ACHN (cell line): ENCODE measurements around the gene LONP2.
"Not testable (repeated sequence)": the region's sequence is repeated elsewhere in the genome, so short reads cannot be mapped to it uniquely, and the experiment has no call there.

ENCODE experiments used
- DNase-seq: peaks from one replicate; pipeline ENCODE4 v3.0.0-alpha.2; 2015
- in situ Hi-C: cut with HindIII; loops from 2 replicates; pipeline ENCODE4 v1.10.0; 2017; ENCODE audit warnings: low sequenced_read_pairs, low pct_ligation_motif_present, low pct_unique_long_range_greater_than_20kb

The LONP2 gene

DNA sequence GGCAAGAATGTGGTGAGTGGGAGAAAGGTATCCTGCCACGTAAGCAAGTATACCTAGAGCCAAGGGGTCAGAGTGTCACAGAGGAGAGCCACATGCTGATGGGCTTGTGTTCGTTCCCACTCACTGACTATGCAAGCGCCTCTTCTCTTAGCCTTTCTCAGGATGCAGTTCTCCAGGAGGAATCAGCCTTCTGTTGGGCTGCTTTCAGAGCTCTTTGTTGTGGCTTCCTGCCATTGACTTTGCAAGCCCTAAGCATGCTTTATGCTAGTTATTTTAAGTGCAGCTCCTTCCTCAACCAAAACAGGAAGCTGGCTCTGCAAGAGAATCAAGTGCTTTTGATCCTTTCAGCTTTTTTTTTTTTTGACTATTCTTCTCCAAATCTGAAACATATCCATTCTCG lies 74.5 kb downstream of the LONP2 start:
- in situ Hi-C loops: no loop called here
- no peak for DNase-seq

DNA sequence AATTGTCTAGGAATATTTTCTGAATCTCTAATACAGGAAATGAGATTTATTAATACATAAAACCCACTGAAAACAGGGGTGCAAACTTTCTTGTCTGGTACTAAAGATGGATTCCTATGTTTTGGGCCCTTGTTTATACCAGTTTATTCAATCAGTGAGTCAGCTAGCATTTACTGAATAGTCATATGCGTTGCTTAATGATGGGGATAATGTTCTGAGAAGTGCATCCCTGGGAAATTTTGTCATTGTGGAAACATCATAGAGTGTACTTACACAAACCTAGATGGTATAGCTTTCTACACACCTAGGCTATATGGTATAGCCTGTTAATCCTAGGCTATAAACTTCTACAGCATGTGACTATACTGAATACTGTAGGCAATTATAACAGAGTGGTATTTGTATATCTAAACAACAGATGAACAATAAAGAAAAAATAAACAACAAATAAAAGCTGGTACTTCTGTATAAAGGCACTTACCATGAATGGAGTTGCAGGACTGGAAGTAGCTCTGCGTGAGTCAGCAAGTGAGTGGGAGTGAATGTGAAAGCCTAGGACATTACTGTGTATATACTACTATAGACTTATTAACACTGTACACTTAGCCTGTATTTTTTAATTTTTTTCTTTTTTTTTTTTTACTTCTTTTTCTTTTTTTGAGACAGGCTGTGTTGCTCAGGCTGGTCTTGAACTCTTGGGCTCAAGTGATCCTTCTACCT lies 77.4 kb downstream of the LONP2 start:
- in situ Hi-C loops: no loop called here
- DNase-seq: no peak

DNA sequence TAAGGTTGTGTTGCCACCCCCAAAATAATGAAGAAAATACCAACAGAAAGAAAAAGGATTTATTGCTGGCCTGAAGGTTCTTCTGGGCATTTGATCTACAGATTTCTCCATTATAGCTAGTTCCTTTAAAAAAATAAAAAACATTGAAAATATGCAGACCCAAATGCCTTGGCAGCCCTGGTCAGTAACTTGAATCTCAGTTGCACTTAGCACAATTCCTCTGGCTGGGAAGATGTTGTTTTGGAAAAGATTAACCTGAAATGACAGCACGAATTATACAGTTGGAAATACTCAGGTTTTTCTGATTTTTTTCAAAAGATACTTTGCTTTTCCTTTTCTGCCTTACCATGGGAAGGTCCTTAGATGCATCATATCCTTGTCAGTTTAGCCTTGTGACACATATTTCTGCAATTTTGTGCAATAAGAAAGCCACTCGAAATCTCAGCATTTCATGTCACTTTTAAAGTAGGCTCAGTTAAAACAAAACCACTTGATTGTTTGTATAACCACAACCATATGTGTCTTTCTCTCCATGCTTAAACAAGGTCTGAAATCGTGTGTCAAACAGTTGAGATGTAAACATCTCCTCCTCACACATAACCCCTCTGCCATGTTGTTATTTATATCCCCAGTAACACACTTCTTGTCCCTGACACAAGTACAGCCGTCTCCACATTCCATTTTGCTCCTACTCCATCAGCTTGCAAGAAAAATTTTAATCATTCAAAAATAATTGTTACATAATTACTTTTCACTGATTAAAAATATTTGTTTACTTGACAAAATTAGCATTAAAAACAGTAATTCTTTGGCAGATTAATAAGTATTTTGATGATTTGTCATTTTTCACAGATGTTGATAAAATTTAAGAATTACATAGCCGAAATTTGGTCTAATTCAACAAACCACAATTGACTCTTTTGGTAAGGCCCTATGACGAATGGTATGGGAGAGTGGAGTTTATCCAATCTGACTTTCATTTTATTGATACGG lies 80.0 kb downstream of the LONP2 start:
- in situ Hi-C loops: no loop called here
- no peak for DNase-seq

DNA sequence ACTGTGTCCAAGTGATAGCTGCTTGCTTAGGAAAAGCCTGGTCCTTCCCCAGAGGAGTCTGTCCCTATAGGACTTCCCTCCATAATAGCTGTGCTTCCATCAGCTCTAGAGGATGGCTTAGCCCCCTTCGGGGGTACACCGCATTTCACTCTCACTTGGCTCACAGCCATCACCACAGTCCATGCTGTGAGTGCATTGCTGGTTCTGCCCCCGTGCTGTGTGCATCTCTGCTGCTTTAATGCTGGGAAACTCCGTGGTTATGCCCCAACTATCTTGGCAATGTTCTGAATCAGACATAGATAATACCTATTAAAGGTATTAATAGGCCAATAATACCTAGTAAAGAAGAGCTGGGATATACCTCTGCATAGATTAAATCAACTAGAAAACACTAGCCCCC lies 82.8 kb downstream of the LONP2 start:
- in situ Hi-C loops: no loop called here
- no peak for DNase-seq

DNA sequence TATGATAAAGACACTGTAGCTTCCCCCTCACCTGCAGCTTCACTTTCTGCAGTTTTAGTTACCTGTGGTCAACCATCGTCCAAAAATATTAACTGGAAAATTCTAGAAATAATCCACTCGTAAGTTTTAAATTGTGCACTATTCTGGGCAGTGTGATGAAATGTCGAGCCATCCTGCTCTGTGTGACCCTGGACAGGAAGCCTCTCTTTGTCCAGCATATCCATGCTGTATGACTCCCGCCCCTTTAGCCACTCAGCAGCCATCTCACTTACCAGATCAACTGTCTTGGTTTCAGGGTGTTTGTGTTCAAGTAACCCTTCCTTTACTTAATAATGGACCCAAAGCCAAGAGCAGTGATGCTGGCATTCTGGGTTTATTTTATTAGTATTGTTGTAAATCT lies 85.0 kb downstream of the LONP2 start:
- in situ Hi-C loops: no loop called here
- no peak for DNase-seq

DNA sequence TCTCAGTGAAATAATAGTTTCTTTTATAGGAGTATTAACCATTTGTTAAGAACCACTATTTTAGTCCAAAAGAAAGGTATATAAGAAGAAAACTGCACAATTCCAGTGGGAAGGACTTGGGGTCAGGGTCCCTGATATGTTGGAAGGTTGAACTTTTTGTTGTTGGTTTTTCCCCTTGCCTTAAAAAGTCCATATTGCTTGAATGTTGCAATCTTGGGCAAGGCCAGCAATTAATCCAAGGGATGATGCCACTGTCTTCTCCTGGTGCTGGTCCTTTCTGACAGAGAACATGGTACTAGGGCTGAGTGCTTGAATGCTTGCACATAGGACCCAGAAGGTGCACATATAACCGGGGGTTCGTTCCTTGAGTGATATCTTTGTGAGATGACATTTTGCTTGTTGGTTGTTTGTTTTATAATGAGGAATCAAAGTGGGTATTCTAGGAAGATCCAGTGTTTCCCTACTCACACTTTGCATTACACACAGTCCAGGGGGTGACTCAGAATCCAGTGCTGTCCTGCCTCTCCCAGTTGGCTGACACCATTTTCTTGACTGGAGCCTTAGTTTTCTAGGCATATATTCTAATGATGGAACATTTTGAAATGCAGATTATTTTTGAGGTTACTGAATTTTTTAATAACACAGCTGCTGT lies 86.2 kb downstream of the LONP2 start:
- in situ Hi-C loops: no loop called here
- no peak for DNase-seq

DNA sequence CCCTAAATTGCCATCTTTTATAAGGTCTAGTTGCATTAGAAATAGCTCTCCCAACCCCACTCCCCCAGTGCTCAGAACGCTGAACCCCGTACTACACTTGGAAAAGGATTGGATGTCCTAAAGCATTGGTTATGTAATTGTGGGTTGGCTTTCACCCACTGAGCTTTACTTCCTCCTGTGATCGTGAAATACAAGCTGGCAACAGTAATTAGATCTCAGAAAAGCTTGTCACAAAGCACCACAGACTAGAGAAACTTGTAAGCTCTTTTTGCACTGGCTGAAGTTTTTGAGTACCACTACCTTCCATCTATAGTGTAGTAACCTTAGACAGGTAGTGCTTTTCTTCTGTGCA lies 86.7 kb downstream of the LONP2 start:
- in situ Hi-C loops: no loop called here

DNA sequence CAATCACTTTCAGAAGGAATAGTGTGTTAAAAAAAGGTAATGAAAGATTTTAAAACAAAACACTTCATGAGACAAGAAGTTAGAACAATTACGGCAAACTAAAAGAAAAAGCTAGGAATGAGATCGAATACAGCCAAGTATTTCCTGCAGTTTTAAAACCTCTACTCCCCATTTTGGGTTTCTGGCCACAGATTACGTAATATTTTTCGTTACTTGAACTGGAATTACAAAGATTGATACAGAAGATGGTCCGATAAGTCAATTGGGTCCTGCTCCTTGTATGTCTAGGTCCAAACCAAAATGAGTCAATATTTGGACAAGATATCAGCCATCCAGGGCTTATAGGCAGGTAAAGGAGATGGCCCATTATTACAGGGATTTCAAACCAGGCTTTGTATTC lies 88.9 kb downstream of the LONP2 start:
- in situ Hi-C loops: no loop called here
- no peak for DNase-seq

More for the DNA sequence above, 86.7 kb downstream of the LONP2 start:
- DNase-seq: no peak

DNA sequence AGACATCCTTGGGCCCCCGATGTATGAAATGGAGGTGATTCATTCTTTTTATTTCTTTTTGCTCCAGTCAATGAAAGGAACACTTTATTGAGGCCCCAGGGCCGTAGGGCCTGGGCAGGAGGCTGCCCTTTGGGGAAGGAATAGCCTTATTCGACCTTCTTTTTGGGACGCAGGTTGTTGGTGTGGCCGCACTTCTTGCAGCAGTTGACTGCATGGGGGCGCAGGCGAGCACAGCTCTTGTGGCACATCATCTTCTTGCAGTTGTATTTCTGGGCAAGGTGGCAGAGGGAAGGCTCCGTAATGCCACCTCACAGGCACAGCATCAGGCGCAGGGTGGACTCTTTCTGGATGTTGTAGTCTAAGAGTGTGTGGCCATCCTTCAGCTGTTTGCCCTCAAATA lies 90.2 kb downstream of the LONP2 start:
- in situ Hi-C loops: no loop called here
- DNase-seq: no peak

DNA sequence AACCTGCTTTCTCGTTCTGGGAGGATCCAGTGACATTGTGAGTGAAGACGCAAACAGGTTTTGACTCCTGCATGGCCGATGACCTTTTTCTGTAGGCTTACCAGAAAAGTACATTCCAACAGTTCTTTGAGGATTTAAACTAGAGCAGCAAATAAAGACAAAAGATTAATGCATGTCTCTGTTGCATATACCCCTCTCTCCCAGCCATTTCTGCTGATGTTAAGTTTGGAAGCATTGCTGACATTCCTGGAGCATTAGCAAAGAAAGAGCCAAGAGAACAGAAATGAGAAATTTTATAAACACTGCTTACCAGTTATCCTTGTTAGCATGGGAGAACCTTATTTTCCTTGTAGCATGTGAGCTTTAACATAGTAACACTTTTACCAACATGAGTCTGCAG lies 91.9 kb downstream of the LONP2 start:
- DNase-seq: no peak
- in situ Hi-C loops: no loop called here

DNA sequence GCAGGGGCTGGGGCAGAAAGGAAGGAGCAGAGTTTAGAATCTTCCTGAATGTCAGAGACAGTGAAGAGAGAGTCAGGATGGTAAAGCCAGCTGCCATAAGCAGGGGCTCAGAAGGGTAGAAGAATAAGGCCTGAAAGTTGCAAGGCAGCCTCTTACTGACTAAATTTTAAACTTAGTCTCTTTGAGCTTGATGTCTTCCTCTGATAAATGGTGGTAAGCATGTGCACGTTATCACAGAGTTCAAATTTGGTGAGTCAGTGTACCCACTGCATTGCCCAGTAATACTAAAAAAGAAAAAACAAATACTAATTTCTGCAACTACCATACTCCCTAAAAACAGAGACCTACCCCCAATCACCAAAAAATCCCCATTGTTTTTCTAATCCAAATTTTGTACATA lies 96.0 kb downstream of the LONP2 start:
- in situ Hi-C loops: no loop called here
- DNase-seq: no peak

DNA sequence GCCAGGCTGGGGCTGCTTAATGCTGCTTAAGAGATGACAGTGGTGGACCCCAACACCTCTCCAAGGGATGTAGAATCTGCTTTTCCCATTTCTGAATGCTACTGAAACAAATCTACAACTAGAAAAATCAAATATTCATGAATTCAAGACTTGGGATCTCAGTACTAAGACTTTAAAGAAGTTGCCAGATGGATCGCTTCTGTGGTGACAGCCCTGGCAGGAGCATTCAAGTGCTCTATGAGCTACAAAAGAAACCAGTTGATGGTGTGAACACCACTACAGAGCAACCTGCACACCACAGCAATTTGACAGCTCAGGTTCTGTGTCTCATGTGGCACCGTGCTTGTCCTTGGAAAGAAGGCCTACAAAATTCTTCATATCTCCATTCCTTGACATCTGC lies 98.5 kb downstream of the LONP2 start:
- in situ Hi-C loops: no loop called here
- no peak for DNase-seq

DNA sequence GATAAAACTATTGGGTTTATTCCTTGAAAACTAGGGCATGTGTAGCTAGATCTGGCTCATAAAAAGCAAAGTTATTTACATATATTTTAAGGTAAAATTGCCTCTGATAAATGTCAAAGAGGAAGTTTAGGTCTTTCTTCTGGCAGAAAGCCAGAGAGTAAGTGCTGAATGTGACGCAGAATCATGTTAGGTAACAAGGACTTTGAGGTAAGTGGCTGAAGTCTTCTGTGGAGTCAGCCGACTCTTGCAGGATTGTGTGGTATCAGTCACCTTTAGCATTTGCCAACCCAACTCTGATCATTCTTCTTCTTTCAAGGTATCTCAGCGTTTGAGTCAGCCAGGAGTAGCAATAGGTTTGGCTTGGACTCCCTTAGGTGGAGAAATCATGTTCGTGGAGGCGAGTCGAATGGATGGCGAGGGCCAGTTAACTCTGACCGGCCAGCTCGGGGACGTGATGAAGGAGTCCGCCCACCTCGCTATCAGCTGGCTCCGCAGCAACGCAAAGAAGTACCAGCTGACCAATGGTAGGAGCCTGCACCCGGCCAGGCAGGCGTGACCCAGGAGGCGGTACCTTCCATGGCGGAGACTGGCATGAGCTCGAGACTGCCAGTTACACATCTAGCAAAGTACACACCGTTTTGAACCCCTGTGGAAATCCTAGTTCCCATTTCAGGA lies 103.2 kb downstream of the LONP2 start:
- in situ Hi-C loops: no loop called here
- no peak for DNase-seq

DNA sequence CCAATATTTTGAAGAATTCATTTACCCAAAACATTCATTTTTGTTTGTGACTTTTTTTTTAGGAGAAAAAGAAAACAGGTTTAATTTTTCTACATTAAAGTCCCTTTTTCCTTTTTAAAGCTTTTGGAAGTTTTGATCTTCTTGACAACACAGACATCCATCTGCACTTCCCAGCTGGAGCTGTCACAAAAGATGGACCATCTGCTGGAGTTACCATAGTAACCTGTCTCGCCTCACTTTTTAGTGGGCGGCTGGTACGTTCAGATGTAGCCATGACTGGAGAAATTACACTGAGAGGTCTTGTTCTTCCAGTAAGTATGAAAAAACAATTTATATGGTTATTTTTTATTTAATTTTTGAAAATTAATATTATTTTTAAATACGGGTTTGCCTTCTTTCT lies 103.9 kb downstream of the LONP2 start:
- in situ Hi-C loops: no loop called here
- no peak for DNase-seq

DNA sequence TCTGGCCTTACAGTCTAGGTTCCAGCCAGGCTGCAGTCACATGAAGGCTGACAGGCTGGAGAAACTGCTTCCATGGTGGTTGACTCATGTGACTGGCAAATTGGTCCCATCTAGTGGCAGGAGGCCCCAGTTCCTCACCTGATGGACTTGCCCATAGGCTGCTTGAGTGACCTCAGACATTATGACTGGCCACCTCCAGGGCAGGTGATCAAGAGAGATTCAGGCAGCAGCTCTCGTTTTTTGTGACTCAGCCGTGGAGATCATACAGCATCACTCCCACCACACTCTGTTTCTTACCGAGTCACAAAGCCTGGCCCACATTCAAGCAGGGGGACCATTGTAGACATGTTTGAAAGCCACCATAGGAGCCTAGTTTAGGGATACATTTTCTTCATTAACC lies 106.6 kb downstream of the LONP2 start:
- in situ Hi-C loops: no loop called here
- DNase-seq: no peak

DNA sequence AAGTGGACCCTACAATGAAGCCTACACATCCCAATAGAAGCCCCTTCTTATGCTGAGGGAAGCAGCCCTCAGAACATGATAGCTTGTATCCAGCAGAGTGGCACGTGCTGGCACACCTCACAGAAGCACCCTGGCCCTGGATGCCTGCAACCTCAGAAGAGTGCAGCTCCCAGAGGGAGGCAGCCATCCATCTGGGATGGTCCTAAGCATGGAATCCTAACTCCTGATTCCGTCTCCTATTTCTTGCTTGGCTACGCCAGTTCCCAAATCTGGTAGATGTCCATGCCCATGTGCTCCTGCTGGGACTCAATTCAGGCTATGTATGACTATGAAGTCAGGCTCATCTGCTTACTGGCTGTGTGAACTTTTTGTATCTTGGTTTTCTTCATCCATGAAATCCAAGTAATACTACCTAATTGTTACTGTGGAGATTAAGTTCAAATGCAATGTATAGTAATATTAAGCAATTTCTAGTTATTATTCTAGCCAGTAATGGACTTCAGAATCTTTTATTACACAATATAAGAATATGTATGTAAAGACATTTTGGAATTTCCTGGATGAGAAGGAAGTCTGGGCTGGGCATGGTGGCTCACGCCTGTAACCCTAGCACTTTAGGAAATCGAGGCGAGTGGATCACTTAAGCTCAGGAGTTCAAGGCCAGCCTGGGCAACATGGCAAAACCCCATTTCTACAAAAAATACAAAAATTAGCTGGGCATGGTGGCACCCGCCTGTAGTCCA lies 108.7 kb downstream of the LONP2 start:
- in situ Hi-C loops: no loop called here
- no peak for DNase-seq

DNA sequence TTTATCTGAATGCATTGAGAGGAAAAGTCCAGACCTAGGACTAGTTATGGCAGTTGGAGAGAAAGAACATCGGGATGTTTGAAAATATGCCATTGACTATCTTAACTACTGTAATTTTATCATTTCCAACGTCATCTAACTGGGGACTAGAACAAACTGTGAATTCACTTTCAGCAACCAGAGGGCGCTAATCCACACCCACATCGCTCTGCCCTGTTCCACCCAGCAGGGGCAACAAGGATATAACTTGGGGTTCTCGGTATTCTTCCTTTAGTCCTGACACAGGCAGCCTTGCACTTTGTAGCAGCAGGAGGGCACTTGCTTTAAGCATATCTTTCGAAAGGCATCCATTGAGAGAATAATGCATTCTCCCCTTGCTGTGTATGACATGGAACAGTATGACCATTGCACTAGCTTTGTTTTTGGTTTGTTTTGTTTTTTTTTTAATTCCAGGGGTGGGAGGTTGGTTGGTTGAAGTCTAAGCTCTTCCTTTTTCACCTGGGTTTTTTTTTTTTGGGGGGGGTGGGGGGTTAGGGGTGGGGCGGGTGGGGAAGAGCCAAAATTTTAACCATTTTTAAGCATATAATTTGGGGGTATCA lies 109.6 kb downstream of the LONP2 start:
- DNase-seq: peak; percentile 86
- in situ Hi-C loops: no loop called here

DNA sequence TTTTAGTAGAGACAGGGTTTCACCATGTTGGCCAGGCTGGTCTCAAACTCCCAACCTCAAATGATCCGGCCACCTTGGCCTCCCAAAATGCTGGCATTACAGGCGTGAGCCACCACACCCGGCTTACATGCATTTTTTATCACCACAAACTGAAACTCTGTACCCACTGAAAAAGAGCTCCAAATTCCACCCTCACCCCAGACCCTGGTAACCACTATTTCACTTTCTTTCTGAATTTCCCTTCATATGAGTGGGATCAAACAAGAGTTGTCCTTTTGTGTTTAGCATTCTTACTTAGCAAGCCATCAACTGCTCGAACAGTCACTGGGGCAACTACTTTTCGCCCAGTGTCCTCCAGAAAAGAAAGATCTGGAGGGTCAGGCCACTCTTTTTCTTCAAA lies 110.3 kb downstream of the LONP2 start:
- DNase-seq, in situ Hi-C loops: not testable (repeated sequence)
